Coronary artery (tissue), 2 donors: ENCODE measurements around the gene PCF11.

Experiments
- DNase-seq: peaks from one replicate; pipeline ENCODE4 v3.0.0-alpha.2; 2017; ENCODE audit warnings: low spot score
- H3K27ac ChIP-seq, 2 donors: fragments of 200-600 bp; sonication (generic); one replicate each; pipeline ENCODE4 v1.5.1; 2016 to 2019
- H3K4me3 ChIP-seq: fragments of 200-600 bp; sonication (generic); 2 replicates; pipeline ENCODE4 v1.5.1; 2016; ENCODE audit warnings: mild to moderate bottlenecking, moderate library complexity
- TF ChIP-seq, protein P1 (sequence below): fragments of 200-600 bp; sonication (generic); IDR thresholded peaks from one replicate; pipeline ENCODE4 v1.5.1; 2019; ENCODE audit warnings: antibody characterized with exemption

Gene PCF11

DNA sequence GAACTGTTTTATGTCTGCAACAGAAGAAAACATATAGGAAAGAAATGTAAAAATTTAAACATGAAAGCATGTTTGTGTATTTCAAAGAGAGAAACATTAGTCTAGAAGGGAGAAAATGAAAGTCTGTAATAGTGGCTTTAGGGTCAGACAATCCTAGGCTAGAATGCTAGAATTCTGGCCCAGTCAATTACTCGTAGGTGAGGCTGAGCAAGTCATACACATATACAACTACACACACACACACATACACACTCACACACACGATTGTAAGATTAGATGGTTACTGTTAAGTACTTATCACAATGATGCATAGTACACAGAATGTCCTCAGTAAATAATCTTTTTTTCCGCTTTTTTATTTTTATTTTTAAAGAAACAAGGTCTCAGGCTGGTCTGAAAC, 37.7 kb upstream of the PCF11 start:
- TF ChIP-seq, protein P1, sequence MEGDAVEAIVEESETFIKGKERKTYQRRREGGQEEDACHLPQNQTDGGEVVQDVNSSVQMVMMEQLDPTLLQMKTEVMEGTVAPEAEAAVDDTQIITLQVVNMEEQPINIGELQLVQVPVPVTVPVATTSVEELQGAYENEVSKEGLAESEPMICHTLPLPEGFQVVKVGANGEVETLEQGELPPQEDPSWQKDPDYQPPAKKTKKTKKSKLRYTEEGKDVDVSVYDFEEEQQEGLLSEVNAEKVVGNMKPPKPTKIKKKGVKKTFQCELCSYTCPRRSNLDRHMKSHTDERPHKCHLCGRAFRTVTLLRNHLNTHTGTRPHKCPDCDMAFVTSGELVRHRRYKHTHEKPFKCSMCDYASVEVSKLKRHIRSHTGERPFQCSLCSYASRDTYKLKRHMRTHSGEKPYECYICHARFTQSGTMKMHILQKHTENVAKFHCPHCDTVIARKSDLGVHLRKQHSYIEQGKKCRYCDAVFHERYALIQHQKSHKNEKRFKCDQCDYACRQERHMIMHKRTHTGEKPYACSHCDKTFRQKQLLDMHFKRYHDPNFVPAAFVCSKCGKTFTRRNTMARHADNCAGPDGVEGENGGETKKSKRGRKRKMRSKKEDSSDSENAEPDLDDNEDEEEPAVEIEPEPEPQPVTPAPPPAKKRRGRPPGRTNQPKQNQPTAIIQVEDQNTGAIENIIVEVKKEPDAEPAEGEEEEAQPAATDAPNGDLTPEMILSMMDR = no peak
- H3K27ac ChIP-seq = no peak overlapping the region
- DNase-seq = no peak
- H3K4me3 ChIP-seq = no peak overlapping the region

DNA sequence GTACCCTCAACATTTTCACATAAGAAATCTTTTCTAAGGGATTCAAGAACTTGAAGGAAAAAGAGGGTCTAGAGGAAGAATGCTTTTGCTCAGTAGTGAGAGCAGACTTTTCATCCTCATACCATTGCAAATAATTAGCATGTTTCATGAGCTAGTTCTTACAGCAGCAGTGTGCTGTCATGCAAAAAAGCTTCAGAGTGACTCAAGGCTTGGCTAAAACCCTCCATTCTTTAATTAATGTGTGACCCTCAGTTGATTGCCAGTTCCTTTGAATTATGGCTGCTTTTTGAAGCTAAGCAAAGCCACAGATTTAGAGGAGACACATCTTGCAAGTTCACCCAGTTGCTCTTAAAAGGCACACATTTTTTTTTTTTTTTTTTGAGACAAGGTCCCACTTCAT, 36.6 kb upstream of the PCF11 start:
- TF ChIP-seq, protein P1 = no peak
- Histone ChIP-seq H3K4me3 (no peak overlapping the region), H3K27ac (no peak overlapping the region)
- DNase-seq = no peak

DNA sequence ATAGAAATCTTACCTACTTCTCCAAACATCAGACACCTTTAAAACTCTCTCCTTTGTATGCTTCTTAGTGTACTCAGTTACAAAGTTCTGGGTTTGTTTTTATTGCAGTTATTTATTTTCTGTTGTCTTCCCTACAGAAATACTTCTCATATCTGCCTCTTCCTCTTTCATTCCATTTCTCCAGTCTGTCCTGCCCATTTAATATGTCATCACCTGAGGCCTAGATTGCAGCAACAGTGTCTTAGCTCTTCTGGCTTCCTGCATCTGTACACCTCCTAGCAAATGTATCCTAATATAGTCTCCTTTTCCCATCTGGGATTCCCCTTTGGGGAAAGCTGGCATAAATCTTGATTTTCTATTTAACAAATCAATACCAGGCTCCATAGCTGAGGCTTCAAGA, 34.9 kb upstream of the PCF11 start:
- no peak overlapping the region for H3K27ac ChIP-seq
- TF ChIP-seq, protein P1 = no peak
- no peak for DNase-seq
- no peak overlapping the region for H3K4me3 ChIP-seq

DNA sequence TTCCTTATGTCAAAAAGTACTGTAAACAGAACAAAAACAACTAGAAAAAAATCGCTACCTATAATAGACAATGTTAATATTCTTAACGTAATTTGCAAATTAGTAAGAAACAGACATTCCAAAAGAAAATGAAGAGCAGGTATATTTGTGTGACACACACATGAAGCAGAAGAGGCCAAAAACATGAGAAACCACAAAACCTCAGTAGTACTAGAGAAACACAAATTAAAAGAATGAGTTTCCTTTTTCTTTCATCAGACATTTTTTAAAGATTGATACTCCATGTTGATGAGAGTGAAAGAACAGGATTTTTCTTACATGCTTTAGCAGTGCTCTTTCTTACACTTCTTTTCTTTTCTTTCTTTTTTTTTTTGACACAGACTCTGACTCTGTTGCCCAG, 34.2 kb upstream of the PCF11 start:
- TF ChIP-seq, protein P1 = no peak
- Histone ChIP-seq H3K4me3 (no peak overlapping the region), H3K27ac (no peak overlapping the region)
- no peak for DNase-seq

DNA sequence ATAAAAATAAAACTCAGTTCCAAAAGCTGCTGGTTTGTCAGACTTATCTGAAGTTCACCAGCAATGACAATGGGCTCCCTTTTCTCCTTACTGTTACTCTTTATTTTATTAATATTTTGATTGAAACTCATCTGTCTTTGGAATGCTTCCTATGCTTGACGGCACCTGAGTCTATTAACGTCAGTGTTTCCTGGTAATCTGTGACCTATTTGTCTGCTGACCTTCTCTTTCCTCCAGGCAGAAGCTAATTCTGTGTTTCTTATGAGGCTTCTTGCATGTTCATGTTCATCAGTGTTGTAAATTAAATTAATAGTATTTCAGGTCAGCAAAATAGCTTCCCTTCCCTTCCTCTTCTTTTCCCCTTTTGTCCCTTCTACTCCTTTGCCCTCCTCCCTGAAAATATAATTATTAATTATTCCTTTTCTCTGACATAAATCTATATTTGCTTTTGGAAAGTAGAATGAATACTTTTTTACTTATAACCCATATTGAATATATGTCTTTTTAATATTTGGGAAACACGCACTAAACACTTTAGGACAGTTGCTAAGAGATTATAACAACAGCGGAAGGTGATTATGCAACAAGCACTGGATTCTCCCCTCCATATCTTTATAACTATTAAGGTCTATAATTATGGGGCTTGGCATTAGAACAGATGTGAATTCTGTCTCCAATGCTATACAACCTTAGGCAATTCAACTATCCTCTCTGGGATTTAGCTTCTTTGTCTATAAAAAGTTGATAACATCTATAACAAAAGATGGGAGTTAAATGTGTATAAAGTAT, 32.1 kb upstream of the PCF11 start:
- Histone ChIP-seq H3K27ac (no peak overlapping the region), H3K4me3 (no peak overlapping the region)
- TF ChIP-seq, protein P1 = no peak
- no peak for DNase-seq

DNA sequence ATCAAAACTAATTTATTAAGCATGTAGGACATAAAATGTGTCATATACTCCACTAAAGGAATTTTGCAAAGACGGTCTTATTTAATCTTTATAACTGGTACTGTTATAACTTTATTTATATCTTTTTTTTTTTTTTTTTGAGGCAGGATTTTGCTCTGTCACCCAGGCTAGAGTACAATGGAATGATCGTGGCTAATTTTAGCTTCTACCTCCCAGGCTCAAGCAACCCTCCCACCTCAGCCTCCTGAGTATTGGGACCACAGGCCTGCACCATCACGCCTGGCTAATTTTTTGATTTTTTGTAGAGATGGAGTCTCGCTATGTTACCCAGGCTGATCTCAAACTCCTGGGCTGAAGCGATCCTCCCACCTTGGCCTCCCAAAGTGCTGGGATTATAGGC, 31.4 kb upstream of the PCF11 start:
- TF ChIP-seq, protein P1 = no peak
- no peak for DNase-seq
- Histone ChIP-seq H3K4me3 (no peak overlapping the region), H3K27ac (no peak overlapping the region)

DNA sequence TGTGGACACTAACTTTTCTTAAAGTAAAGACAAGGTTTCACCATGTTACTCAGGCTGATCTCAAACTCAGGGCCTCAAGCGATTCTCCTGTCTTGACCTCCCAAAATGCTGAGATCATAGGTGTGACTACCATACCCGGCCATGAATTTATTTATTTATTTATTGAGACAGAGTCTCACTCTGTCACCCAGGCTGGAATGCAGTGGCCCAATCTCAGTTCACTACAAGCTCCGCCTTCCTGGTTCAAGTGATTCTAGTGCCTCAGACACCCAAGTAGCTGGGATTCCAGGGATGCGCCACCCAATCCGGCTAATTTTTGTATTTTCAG, 29.7 kb upstream of the PCF11 start:
- no peak overlapping the region for H3K27ac ChIP-seq
- TF ChIP-seq, protein P1 = no peak
- DNase-seq = no peak
- H3K4me3 ChIP-seq = no peak overlapping the region
